ENCODE results near the gene USP22.
"Not testable (repeated sequence)": the region's sequence is repeated elsewhere in the genome, so short reads cannot be mapped to it uniquely, and the experiment has no call there.

The USP22 gene

GRCh38 chr17:21042458-21043295 is at the start of gene USP22:
USP22 (minus strand) TSS chr17:21043011; CDS start chr17:21042835, 176 bp downstream.
- DNase-seq (ENCODE audit: low read depth in 2 of 2), result no peak

GRCh38 chr17:21090902-21091618 is 48.2 kb upstream of the USP22 start:
- DNase-seq (ENCODE audit: low read depth in 2 of 2), result no peak

DNA sequence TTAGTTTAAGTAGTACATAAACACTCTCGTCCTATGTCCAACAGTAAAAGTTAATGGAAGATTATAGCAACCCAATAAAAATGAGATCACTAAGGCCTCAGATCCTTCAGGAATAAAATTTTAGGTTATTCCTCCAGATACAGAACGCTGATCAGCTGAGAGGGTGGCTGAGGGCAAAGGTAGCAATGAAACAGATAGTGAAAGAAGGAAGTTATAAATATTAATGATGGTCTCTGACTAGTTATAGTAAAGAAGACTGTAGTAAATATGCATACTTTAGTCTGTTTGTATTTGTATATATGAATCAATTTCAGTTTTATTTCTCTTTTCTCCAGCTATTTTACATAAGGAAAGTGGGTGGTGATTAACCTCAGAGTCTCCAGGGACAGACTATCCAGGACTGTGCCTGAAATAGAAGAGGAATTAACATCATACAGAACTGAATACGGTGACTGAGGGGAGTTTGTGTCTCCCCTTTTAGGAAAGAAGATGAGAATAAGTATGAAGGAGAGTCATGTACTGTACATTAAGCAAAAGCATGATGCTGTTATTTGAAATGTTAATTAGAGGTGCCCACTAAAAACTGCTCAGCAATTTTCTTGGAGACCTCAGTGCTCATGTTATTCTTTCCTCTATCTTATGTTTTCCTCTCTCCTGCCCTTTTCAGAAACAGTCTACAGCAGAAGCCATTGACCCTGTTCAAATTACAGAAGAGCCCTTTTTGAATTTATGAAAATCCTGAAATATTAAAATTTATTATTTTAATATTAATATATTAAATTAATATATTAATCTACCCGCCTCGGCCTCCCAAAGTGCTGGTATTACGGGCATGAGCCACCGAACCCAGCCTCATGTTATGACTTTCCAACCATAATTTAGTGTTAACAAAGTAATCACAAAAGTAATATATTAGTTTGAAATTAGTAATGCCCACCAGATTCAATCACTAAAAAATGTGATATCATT is 47.4 kb upstream of the USP22 start:
- DNase-seq (ENCODE audit: low read depth in 2 of 2), result no peak

GRCh38 chr17:21089145-21089544 is 46.3 kb upstream of the USP22 start:
- DNase-seq (ENCODE audit: low read depth in 2 of 2), result no peak

DNA sequence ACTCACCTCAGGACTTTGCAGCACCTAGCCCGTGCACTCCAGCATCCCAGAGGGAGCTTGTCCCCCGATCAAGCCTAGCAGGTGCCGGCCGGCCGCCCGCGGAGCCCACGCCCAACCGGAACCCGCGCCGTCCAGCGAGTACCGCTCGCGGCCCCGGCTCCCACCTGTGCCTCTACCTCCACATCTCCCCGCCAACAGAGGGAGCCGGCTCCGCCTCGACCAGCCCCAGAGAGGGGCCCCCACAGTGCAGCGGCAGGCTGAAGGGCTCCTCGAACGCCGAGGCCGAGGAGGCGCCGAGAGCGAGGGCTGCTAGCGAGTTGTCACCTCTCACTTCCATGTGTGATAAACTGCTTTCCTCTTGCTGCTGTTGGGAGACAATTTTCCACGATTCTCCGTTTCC is 42.9 kb upstream of the USP22 start:
- no peak for DNase-seq (ENCODE audit: low read depth in 2 of 2)

GRCh38 chr17:21085280-21085679 is 42.5 kb upstream of the USP22 start:
- not testable (repeated sequence) for DNase-seq (ENCODE audit: low read depth in 2 of 2)

DNA sequence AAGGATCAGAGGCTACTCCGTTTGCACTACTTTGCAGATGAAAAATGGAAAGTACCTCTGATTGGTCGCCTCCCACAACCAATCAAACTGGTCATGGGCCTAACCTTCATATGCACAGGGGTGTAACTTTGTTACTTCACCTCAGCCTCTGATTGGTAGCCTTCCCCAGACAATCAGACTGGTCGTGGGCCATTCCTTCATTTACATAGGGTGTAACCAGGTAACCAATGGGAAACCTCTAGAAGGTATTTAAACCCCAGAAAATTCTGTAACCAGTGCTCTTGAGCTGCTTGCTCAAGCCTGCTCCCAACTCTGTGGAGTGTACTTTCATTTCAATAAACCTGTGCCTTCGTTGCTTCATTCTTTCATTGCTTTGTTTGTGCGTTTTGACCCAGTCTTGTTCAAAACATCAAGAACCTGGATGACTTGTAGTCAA is 39.2 kb upstream of the USP22 start:
- no peak for DNase-seq (ENCODE audit: low read depth in 2 of 2)

GRCh38 chr17:21079196-21079595 is 36.4 kb upstream of the USP22 start:
- no peak for DNase-seq (ENCODE audit: low read depth in 2 of 2)

DNA sequence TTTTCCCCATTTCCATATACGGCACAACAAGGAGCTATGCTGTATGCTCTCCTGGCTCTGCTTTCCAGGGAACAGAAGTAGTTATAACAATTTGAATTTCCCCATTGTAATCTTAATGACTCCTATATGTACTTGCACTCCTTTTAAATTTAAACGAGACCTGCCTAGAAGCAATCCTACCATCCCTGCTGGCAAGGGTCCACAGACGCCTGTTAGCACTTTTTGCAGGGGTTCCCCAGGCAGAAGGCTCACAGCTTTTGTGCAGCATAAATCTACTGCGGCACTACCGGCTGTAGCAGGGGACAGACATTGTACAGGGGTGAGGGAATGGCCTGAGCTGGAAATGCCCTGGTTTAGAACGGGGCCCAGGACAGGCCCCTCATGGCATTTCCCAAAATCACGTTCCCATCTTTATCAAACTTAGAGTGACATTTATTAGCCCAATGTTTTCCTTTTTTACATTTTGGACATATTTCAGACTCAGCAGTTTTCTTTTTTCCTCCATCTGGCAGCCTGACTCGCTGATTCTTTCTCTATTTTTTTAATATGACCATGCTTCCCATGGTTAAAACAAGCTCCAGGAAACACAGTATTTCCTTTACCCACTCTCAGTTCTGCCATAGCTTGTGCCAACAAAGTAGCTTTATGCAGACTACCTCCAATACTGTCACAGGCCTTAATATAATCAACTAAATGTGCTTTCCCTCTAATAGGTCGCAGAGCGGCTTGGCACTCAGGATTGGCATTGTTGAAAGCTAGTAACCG is 35.4 kb upstream of the USP22 start:
- no peak for DNase-seq (ENCODE audit: low read depth in 2 of 2)

DNA sequence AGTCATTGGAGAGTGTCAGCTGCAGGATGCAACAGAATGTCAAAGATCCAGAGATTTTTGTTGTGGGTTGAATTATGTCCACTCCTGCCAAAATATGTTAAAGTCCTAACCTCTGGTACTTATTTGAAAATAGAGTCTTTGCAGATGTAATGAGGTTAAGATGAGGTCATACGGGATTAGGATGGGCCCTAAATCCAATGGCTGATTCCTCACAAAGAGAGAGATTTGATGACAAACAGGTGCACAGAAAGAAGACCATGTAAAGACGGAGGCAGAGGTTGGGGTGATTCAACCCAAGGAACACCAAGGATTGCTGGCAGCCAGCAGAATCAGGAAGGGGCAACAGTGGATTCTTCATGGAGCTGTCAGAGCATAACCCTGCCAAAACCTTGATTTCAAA is 34.5 kb upstream of the USP22 start:
- no peak for DNase-seq (ENCODE audit: low read depth in 2 of 2)

- no peak for DNase-seq (ENCODE audit: low read depth in 2 of 2)
Measured at GRCh38 chr17:21076242-21076641, 33.4 kb upstream of the USP22 start.

- DNase-seq (ENCODE audit: low read depth in 2 of 2), result no peak
Measured at GRCh38 chr17:21075739-21076085, 32.9 kb upstream of the USP22 start.

GRCh38 chr17:21072745-21073197 is 30.0 kb upstream of the USP22 start:
- no peak for DNase-seq (ENCODE audit: low read depth in 2 of 2)

- no peak for DNase-seq (ENCODE audit: low read depth in 2 of 2)
Measured at GRCh38 chr17:21066394-21066793, 23.6 kb upstream of the USP22 start.

GRCh38 chr17:21061971-21062526 is 19.2 kb upstream of the USP22 start:
- DNase-seq (ENCODE audit: low read depth in 2 of 2), result no peak

- no peak for DNase-seq (ENCODE audit: low read depth in 2 of 2)
Measured at GRCh38 chr17:21061158-21061835, 18.5 kb upstream of the USP22 start.

GRCh38 chr17:21059761-21060160 is 16.9 kb upstream of the USP22 start:
- no peak for DNase-seq (ENCODE audit: low read depth in 2 of 2)

DNA sequence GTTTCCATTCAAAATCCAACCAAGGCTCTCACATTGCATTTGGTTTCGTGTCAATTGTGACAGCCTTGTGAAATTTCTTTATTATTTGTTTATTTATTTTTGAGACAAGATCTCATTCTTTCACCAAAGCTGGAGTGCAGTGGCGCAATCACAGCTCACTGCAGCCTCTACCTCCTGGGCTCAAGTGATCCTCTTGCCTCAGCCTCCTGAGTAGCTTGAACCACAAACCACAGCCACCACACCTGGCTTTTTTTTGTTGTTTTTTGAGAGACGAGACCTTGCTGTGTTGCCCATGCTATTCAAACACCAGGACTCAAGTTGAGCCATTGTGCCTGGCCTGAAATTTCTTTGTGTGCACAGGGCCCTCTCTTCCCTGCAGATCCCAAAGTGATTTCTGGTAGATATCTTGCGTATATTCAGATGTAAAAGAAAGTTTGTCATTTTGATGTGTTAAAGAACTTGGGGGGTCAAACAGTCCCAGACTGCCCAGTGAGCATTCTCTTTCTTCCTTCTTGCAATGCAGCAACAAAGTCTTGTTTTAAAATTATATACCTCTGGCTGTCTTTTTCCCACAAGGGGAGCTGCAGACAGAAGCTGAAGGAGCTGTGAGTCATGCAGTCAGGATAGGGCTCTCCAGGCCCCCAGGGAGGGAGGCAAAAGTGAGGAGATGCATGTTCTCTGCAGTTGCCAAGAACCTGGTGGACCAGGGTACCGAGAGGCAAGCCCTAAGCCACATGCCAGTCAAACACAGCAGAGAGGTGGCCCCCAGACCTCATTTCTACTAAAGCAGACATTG is 15.5 kb upstream of the USP22 start:
- DNase-seq (ENCODE audit: low read depth in 2 of 2), result no peak

GRCh38 chr17:21053056-21053455 is 10.2 kb upstream of the USP22 start:
- not testable (repeated sequence) for DNase-seq (ENCODE audit: low read depth in 2 of 2)
